Activated CD8-positive, alpha-beta memory T cell treated with anti-CD3 and anti-CD28 coated beads, Interleukin-2, amount 50 U/mL, for 48 hours (primary cell): ENCODE data around the gene PTPRJ.
A peak's percentile ranks its signal among the peaks of the same experiment; 100 is the strongest.

Experiments used
- DNase-seq: peaks from one replicate; pipeline ENCODE4 v3.0.0-alpha.2; 2020

Gene PTPRJ

DNA sequence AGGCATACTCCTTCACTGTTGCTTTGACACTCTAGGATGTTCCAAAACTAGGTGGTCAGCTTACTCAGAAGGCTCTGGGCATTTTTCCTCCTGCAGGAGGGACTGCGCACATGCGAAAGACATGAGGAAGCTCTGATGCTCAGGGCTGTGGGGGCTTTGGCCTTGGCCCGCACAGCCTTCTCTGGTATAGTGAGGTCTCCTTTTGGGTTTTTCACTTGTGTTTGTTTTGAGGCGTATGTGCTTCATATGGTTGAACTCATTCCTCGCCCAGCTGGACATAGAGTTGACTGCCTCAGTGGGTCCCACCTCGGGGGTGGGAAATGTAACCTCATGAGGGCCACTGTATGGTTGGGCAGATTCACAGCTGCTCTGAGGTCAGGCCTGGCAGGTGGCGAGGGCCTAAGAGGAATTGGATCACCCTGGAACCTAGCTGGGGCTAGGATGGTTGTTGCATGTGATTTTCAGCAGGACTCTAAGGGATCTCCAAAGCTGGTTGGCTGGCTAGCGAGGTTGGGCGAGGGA is 63.7 kb downstream of the PTPRJ start:
- DNase-seq = no peak

DNA sequence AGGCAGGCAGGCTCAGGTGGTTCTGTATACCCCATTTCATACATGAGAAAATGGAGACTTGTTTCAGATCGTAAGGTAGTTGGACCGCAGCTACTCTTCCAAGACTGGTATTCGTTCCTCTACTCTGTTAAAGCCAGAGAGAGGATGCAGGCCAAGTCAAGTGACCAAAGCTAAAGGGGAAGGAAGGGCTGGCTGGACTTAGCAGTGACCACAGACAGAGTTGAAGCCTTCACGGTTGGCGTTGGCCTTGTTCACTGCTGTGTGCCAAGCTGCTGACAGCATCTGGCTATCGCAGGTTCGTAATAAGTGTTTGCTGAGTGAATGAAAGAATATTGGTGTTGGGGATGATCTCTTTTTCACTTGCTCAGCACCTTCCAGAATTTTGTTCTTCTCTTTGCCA is 64.2 kb downstream of the PTPRJ start:
- no peak for DNase-seq

DNA sequence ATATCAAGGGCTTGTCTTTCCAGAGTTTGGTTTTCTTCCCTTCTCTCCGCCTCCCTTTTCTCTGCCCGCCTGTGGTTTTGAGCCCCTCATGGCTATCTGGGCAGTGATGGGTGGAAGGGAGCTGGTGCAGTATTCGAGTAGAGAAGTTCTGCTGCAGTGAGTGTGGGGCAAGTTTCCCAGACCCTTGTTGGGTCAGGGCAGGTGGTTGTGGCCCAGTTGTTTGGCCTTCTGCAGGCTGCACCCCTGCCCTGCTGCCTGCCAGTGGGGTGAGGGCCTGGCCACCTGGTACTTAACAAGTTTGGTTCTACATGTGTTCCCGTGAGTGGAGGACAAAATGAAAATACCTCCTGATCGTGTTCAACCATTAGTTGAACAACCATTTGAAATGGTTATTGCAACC is 65.2 kb downstream of the PTPRJ start:
- no peak for DNase-seq

DNA sequence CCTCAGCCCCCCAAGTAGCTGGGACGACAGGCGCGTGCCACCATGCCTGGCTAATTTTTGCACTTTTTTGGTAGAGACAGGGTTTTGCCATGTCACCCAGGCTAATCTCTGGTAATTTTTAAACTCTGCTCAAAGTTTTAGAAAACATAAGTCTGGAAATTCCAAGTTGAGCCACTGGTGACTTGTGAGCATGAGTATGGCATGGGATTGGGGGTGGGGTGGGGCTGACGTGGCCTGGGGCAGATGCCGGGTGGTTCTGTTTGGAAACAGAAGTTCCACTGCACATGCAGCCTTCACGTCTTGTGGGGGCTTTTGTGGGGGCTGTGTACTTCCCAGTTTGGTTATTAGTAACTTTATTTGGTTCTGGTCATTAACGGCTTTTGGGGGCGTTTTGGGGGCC is 67.3 kb downstream of the PTPRJ start:
- DNase-seq = no peak

DNA sequence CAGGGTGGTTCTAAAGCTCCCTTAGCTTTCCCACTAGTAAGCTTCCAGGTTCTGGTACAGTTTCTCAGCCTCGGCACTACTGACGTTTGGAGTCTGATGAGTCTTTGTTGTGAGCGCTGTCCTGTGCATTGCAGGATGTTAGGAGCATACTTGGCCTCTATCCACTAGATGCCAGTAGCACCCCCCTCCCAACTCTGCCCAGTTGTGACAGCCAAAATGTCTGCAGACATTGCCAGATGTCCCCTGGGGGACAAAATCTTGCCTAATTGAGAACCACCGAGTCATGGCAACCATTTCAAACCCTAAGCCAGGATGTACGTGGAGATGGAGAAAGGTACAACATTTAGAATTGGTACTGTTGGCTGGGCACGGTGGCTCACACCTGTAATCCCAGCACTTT is 68.7 kb downstream of the PTPRJ start:
- DNase-seq = no peak

DNA sequence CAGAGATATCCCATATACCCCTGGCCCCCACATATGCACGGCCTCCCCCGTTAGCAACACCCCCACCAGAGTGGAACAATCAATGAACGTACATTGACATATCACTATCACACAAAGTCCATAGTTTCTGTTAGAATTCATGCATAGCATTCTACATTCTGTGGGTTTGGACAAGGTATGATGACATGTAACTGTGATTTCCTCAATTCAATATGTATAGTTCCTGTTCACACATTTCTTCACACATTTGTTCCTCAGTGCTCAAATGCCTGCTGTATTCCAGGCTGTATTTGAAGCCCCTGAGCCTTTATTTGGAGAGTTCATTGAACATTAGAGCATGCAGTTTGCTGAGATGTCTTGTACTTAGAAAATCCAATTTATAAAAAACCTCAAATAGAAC is 69.9 kb downstream of the PTPRJ start:
- no peak for DNase-seq

DNA sequence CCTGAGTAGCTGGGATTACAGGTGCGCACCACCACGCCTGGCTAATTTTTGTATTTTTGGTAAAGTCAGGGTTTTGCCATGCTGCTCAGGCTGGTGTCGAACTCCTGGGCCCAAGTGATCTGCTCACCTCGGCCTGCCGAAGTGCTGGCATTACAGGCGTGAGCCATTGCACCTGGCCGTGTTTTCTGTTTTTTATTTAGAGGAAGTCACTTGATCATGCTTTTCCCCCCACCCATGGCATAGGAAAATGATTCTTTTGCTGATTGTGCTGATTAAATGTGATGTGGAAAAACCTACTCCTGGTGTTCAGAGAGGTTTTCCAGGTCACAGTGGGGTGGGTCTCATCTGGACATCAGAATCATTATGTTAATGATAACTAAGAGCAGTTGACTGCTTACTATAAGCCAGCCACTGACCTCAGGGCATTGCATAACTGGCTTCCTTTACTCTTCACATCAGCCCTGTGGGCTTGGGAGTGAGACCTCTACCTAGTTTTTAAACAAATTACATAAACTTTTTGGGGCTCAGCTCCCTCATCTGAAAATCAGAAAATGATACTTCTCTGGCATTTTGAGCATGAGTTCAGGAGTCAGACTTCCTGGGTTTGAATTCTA is 71.0 kb downstream of the PTPRJ start:
- no peak for DNase-seq

DNA sequence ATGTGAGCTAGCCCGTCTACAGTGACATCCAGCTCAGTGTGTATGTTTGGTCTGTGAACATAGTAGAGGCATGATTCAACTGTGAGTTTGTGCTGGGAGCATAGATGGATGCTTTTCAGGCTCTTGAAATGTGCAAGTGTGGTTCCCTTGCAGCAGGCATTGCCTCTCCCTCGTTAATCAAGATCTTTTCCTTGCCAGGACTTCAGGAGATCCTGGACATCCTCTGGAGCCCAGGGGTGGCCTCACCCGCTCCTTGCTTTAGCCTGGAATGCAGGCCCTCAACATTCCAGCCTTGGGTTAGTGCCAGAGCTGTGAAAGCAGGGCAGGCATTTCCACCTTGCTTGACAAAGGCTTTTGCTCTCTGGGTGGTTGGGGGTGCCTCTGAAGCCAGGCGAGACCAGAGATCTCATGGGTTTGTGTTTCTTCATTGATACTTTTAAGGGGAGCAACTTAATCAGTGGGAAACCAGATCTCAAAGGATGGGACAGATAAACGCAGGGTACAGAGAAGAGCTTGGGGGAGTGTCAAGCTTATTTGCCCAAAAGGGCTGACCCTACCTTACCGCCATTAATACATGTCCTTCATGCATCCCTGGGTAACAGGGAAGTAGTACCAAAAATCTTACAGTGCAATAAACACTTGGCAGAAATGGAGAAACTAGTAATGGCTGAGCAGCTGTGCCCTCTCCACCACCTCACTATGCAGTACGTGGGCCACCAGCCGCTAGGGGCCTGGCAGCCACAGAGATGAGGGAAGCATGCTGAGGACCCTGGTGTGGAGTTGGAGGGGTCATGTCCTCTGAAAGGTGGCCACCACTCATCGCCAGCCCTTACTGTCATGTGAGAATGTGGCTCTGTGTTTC is 72.1 kb downstream of the PTPRJ start:
- no peak for DNase-seq

DNA sequence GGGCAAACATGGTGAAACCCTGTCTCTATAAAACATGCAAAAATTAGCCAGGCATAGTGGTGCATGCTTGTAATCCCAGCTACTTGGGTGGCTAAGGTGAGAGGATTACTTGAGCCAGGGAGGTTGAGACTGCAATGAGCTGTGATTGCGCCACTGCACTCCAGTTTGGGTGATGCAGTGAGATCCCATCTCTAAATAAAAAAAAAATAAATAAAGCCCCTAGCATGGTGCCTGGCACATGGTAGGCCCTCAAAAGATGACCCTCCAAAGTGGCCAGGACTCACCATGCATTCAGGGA is 74.6 kb downstream of the PTPRJ start:
- DNase-seq = no peak

DNA sequence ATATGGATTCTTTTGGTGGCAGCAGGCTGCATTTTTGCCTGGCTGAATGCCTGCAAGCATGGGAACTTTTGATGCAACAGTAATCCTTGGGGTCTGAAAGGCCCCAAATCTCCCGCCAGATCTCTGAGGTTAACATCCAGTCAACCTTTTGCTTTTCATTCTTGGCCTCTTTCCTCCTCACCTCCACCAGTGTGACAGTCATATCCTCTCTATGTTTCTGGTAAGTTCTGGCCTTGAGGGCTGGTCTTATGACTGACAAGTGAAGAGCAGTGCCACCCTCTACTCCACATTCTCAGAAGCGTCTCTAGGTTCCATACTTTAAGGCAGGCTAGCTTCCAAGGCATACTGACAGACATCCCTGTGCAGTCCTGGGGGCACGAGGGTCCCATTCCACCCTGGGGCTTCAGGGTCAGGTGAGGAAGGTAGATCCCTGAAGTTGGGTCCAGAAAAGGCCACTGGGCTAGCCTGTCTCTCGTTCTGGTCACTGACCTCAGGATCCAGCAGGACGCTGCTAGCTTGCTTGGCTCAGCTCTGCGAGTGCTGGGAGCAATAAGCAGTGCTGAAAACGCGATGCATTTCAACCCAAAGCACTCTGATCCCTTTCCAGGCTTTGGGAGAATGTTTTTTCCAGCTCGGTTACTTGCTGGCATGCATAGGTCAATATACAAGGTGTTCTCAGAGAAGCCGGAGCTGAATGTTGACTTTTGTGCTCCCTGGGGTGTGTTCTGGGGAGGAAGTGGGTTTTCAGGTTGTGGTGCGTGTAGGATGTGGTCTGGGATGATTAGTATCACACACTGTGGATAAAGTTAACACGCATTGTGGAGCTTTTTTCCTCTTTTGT is 75.2 kb downstream of the PTPRJ start:
- peak; percentile 76 for DNase-seq

DNA sequence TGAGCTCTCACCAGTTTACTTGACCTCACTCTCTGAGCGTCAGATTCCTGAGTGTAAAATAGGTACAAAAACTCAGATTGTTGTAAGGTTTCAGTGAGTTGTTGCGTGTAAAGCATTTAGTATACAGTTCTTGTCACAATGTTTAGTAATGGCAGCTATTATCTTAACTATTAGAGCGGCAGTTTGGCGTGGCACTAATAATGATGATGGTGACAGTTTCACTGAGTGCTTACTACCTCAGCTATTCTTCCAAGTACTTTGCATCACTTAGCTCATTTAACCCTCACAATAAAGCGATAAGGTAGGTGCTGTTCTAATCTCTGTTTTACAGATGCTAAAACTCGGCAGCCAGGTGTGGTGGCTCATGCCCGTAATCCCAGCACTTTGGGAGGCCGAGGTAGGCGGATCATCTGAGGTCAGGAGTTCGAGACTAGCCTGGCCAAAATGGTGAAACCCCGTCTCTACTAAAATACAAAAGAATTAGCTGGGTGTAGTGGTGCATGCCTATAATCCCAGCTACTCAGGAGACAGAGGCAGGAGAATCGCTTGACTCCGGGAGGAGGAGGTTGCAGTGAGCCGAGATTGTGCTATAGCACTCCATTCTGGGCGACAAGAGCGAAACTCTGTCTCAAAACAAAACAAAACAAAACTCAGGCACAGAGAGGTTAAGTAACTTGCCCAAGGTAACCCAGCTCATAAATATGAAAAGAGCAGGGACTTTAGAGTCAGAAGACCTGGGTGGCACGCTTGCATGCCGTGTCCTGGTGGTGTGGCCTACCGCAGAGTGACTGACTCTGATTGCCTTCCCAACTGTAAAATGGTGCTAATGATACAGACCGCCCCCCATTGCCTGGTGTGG is 76.2 kb downstream of the PTPRJ start:
- no peak for DNase-seq

DNA sequence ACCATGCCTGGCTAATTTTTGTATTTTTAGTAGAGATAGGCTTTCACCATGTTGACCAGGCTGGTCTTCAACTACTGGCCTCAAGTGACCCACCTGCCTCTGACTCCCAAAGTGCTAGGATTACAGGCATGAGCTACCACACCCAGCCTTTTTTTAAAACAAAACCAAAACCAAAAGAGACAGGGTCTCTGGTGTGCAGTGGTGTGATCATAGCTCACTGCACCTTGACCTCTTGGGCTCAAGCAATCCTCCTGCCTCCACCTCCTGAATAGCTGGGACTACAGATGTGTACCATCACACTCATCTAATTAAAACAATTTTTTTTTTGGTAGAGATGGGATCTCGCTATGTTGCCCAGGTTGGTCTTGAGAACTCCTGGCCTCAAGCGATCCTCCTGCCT is 77.7 kb downstream of the PTPRJ start:
- DNase-seq = no peak

DNA sequence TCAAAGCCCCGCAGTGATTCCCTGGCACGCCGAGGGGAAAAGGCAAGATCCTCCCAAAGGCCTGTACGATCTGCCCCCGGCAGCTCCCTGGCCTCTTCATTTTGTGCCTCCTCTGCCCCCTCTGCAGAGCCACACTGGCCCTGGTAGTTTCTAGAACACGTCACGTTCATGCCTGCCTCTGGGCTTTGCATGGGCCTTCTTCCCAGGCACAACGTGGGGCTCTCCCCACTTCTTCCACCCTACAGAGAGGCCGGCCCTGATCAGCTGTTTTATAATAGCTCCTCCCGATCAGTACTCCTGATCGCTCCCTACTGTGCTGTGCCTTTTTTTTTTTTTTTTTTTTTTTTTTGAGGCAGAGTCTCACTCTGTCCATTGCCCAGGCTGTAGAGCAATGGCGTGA is 78.4 kb downstream of the PTPRJ start:
- DNase-seq = no peak

DNA sequence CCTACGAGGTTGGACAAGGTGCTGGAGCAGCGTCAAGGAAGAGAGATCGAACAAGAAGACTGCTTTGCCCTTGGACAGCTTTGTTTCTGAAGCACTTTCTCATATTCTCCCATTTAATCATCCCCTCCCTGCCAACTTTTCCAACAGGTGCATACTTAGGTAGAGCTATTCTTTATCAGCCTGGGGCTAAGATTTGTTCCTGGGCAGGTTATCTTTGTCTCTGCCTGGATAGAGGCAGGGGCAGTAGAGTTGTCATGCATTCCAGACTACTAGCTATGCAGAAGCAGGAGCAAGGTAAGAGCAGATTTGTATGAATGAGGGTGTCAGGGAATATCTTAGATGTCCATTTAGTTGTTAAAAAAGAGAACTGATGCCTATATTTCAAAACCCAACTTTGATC is 82.3 kb downstream of the PTPRJ start:
- DNase-seq = no peak

DNA sequence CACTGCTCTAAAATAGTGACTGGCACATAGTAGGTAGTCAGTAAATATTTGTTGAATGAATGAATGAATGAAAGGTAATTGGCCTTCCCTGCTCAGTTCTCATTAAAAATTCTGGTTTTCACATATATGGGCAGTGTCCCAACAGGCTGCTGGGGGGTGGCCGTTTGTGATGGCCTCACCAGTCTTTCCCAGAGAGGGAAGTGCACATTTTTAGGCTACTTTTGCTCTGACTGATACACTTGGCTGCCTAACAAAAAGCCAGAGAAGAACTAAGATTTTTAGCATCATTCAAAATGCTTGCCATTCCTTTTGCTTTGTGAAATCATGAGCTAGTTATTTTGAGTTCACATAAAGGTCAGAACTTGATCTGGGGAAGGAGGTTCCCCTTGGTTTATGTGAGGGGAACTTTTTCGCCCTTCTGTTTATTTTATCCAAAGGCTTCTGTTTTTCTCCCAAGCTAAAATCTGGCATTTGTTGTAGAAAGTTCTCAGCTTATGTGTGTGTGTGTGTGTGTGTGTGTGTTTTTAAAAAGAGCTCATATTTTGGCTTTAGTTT is 83.1 kb downstream of the PTPRJ start:
- no peak for DNase-seq

DNA sequence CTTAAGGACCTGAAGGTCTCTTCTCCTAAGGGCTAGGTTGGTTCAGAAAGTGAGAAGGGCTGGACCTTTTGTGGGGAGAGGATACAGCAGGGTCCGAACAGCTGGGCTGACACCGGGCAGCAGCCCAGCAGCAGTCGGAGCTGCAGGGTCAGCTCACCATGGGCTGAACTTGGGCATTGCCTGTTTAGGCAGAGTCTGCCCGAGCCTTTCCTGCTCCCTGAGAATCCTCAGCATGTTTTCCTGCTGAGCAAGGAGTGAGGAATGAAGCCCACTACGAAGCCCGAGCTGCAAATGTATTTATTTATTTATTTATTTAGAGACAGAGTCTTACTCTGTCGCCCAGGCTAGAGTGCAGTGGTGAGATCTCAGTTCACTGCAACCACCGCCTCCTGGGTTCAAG is 83.9 kb downstream of the PTPRJ start:
- DNase-seq = no peak

DNA sequence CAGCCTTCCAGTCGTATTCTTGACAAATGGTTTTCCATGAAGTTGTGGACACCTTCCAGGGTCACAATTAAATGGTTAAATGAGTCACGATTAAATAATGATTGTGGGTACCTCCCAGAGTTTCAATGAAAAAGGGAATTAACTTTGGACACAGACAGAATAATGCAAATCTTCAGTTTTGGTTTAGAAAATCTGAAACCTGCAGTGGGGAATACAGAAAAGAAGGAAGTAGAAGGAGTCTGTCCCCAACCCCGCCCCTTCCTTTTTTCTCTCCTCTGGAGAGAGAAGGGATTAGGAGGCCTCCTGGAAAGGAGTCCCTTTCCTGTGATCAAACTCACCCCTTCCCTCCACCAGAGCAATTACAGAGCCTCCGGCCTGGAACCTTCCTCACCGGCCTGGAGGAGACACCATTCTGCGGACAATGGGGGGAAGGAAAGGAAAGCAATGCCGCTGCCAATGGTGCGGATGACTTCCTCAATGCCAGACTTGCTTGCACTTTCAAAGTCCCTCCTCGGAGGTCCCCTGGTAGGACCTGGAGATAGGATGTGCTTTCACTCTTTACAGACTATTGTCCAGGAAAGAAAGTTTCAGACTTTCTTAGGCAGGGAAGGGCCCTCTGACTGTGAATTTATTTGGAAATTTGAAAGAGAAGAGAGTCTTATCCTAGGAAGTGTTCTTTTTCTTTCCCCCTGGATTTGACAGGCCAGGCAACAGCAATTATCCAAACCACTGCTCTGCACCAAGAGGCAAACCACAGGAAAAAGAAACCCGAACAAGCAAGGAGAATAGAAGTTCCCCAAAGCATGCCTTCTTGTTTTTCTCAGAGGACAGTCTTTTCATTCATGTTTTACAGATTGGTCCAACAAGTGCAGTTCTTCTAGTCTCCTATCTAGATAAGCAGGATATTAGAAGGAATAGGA is 86.8 kb downstream of the PTPRJ start:
- no peak for DNase-seq

DNA sequence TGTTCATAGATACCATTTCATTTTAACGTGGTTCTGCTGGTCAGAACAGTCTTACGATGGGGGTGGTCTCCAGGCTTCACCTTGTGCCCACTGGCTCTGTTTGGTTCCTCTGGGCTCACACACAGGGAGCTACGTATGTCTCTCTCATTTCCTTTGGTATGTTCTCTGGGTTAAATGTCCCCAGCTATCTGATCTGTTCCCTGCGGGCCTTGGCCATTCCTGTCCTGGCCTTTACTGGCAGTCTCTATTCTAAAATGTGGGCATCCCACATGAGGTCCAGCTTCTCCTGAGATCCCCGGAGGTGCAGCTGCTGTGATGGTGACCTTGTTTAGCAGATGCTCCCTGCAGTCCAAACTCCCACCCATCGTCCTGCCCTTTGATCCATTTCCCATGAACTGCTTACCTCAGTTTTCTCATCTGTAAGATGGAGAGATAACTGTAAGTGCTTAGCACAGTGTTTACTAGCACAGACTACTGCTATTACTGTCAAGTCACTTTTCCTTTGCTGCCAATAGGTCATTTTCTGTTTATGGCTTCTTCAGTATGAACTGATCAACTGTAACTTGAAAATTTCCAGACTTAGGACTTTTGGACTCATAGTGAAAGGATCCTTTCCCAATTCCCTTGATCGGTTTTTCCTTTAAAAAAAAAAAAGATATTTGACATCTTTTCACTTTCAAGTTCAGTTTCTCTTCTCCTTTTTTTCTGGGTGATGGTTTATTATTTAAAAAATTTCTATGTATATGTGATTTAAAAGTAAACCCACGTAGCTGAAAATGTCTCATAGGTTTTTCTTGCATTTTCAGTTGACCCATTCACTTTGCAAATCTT is 92.9 kb downstream of the PTPRJ start:
- no peak for DNase-seq

DNA sequence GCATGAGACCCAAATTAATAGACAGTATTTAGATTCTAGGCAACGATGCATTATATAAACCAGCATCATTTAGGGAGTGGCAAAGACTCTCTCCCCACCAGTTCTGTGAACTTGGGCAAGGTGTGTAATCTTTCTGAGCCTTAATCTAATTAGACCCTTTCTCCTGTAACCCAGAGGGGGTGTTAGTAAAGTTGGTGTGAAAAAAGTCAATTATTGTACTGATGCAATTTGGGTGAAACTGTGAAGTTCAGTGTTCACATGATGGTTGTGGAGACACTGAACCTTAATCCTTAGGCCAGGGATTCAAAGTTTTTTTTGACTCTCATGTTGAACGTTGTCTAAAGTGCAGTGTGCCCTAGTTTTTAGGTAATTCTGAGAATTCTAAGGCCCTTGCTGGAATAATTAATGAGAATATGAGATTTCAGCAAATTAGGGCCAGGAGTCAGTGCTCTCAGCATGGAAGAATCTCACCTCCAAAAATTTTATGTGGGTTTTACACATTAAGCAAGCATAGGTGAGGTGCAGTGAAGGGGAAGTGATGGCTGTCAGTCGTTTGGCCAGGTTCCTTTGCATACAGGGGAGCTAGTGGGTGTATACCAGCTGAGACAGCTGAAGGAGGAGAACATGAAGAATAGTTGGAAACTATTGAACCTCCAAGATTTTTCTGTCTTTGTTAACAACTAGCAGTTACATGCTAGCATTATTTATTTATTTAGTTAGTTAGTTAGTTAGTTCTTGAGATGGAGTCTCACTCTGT is 94.2 kb downstream of the PTPRJ start:
- no peak for DNase-seq

DNA sequence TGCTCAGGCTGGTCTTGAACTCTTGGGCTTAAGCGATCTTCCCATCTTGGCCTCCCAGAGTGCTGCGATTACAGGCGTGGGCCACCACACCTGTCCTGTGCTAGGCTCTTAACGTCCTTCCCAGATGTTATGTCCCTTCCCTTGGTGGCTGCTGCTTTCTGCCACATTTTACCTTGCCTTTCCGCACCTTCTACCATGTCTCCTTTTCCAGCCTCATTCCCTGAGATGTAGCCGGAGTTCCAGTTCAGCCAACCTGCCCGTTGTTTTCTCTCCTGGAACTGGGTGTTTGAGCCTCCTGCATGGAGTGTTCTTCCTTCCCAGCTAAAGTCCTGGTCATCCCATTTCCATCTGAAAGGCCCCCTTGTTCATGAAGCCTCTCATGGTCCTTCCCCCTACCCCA is 95.3 kb downstream of the PTPRJ start:
- no peak for DNase-seq
